GM19395 (cell line): ENCODE measurements around the gene IL1RAPL1.

Source experiments
- ATAC-seq: cut with Tn5 transposase; IDR thresholded peaks from one replicate; pipeline ENCODE4 v1.9.1; 2021; ENCODE audit warnings: mild to moderate bottlenecking, moderate library complexity; ENCODE audit not compliant: unreplicated experiment

IL1RAPL1 gene

DNA sequence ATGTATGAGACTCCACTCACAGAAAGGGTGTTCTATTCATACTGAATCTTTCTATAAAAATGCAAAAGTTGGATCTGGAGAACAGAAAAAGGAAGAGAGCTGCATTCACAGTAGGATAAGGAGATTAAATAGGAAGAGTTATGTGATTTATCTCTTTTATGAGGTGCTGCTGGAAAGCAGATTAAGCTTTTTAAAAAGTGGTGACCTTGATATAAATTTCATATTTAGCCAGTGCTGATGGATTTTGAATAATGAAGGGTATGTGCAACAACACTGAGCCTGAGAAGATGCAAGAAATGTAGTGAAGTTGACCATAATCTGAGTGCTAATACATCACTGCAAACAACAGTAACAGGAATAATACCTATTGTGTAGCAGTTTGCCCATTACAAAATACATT lies 795.6 kb downstream of the IL1RAPL1 start:
- no peak for ATAC-seq

GRCh38 chrX:29388509-29388908 lies 801.3 kb downstream of the IL1RAPL1 start:
- no peak for ATAC-seq

- ATAC-seq = no peak
Observed at GRCh38 chrX:29397506-29397905, 810.3 kb downstream of the IL1RAPL1 start.

- no peak for ATAC-seq
Observed at GRCh38 chrX:29407357-29407756, 820.1 kb downstream of the IL1RAPL1 start.

GRCh38 chrX:29419774-29420553 lies 832.7 kb downstream of the IL1RAPL1 start:
- ATAC-seq = peak; percentile 84

DNA sequence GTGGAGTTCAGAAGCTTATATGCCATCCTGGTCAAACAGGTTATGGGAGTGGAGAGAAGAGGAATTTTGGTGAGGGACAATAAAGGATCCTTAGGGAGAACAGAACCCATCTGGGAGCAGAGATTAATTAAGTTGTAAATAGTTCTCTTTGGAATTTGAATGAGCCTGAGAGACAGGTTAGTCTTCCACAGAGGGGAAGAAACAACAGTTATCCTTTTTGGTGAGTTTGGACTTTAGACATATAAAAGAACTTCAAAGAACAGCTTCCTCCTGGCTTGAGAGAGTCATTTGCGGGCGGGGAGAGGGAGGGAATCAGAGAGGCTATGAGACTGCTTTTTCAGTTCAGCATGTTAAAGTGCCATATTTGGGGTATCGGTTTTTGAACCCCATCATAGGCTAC lies 834.8 kb downstream of the IL1RAPL1 start:
- no peak for ATAC-seq

GRCh38 chrX:29431895-29432294 lies 844.6 kb downstream of the IL1RAPL1 start:
- no peak for ATAC-seq

- no peak for ATAC-seq
Observed at GRCh38 chrX:29432534-29432933, 845.3 kb downstream of the IL1RAPL1 start.

GRCh38 chrX:29434939-29435338 lies 847.7 kb downstream of the IL1RAPL1 start:
- no peak for ATAC-seq

DNA sequence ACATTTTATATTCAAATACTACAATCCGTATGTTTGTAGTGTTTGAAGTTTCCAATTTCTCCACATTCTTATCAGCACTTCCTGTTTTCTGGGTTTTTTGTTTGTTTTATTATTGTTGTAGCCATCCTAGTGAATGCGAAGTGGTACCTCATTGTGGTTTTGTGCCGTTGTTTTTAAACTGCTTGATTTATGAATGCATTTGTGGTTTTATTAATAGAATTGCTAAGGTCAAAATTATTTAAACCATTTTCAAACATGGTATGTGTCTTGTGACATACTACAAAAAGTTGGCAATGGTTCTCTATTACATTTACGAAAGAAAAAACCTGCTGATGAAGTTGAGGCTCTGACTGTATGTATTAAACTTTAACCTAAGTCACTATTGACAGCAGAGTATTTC lies 848.1 kb downstream of the IL1RAPL1 start:
- ATAC-seq = no peak

GRCh38 chrX:29447867-29448266 lies 860.6 kb downstream of the IL1RAPL1 start:
- no peak for ATAC-seq

GRCh38 chrX:29453333-29453732 lies 866.1 kb downstream of the IL1RAPL1 start:
- ATAC-seq = no peak

GRCh38 chrX:29455702-29456101 lies 868.5 kb downstream of the IL1RAPL1 start:
- ATAC-seq = no peak

- no peak for ATAC-seq
Observed at GRCh38 chrX:29461039-29461438, 873.8 kb downstream of the IL1RAPL1 start.

DNA sequence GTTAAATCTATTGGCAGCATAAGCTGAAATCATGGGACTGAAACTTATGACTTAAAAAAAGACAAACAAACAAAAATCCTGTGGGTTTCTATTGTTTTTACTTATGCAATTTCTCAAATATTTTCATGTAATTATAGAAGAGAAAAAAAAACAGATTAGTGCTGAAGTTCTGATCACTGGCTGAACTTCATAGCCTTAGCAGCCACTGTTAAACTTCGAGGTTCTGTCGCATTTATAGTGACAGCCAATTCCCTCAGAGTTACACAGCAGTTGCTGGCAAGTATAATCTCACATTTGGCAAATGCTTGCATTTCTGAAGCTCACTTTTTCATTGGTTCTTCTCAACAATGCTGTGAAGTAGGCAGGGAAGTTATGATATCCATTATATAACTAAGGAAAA lies 879.2 kb downstream of the IL1RAPL1 start:
- ATAC-seq = no peak

DNA sequence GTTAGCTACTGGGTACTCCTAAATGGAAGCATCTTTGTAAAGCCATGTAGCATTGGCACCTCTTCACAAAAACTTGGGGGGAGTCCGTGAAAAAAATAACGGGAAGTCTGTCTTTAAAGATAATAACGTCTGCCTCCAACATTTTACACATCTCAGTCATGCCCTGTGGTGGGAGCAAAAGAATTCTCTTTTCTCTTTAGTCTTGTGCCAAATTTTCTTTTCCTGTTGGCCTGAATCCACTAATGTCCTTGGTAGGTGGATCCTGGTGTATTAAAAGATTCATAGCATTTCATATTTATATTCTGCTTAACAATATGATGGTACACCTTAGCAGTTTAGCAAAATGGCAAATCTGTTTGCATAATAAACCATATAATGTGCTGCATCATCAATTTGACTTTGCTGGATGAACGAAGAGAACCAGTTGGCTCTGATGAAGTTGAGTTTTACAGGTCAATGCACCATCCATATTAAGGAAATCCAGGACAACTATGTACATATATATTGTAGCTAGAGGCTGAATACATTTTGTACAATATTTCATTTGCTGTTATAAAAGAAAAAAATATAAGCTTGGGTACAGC lies 881.8 kb downstream of the IL1RAPL1 start:
- ATAC-seq = no peak

- no peak for ATAC-seq
Observed at GRCh38 chrX:29470030-29470429, 882.8 kb downstream of the IL1RAPL1 start.

DNA sequence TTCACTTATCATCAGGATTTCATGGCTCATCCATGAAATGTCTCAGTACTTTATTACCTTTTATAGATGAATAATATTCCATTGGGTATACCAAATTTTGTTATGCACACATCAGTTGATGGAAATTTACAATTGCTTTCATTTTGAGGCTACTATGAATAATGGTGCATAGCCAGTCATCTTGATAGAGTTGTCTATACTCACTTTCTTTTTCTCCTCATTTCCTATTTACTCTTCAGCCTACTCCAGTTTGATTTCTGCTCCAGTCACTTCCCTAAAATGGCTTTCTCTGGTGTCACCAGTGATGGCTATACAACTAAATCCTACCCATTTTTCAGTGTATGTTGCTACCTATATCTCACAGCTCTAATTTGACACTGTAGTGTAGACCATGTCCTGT lies 884.6 kb downstream of the IL1RAPL1 start:
- peak; percentile 63 for ATAC-seq

DNA sequence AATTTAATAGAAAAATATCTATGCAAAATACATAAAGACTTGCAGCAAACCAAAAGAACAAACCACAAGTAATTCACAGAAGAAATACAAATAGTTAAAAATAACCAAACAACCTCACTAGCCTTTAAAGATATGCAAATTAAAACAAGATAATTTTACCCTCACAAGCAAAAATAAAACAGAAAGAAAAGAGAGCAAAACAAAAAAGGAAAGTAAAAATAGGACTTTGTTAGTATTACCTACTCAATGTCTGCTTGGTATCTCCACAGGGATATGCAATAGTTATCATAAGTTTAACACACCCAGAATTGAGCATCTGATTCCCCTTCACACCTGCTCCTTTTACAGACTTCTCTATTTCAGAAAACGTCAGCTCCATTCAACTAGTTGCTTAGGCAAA lies 890.6 kb downstream of the IL1RAPL1 start:
- peak; percentile 47 for ATAC-seq

GRCh38 chrX:29478336-29479069 lies 891.3 kb downstream of the IL1RAPL1 start:
- peak; percentile 94 for ATAC-seq

DNA sequence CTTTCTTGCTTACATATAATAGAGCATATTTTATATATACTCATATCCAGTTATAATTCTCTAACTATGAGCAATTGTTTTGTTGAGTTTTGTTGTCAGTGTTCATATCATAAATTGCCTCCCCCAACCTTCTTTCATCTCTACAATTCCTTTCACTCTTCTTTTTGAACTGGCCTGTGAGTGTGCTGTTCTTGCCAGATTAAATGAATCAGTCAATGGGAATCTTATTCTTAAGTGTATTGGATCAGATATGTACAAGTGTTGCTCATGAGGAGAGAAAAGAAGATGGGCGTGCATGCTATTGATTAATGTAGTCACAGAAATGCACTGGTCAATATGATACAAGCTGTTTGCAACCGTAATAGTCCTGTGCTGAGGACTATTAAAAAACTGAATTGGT lies 900.0 kb downstream of the IL1RAPL1 start:
- ATAC-seq = no peak

DNA sequence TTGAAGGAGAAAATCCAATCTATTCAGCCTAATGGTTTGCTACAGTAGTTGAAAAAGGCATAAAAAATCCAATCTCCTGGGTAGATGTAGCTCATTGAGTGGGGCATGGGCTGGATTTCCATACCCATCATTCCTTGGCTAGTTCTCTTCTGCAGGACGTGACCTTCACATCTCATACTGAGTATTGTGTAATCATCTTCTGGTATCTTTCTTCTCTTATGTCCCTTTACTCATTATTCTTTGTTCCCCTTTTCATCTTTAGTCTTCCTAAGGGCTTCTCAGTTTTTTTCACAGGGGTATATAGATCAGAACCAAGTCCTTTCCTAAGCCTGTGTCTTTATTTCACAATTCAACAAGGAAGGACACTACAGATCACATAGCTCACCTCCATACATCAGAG lies 900.5 kb downstream of the IL1RAPL1 start:
- ATAC-seq = peak; percentile 42
